ENCODE data around the gene P3H2.

The P3H2 gene

GRCh38 chr3:189950258-189950657 lies 170.4 kb downstream of the P3H2 start:
- FAIRE-seq (no peak), DNase-seq (ENCODE audit: low spot score) (no peak)

DNA sequence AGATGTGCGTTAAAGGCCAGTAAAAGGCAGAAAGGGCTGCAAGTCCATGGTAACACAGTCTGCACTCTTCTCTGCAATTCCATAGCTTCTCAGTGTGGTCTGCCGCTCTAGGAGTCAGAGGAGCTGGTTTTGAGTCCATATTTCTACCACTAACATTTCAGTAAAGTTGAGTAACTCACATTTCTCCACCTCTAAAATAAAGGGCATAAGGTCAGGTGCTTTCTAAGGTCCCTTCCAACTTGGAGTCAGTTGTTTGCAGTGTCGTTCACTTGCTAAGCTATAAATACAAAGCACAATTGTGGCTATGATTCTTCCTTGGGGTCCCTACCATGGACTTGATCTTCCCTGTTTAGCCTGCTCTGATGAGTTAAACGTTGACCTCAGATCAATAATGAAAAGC lies 171.1 kb downstream of the P3H2 start:
- no peak for FAIRE-seq
- no peak for DNase-seq (ENCODE audit: low spot score)

DNA sequence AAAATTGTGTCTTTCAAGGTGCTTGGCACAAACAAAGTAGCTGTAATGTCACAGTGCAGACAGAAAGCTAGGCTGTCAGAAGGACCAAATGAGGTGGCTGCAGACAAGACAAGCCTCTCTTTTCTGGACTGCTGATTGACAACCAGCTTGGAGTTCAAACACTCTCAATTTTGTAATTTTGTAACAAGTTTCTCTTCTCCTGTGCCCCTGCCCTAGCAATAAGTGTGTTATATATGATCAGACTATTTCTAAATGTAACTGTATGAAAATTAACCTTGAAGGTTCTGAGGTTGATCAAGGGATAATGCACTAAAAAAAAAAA lies 172.0 kb downstream of the P3H2 start:
- FAIRE-seq (no peak), DNase-seq (ENCODE audit: low spot score) (no peak)

GRCh38 chr3:189947948-189948723 lies 172.6 kb downstream of the P3H2 start:
- DNase-seq (ENCODE audit: low spot score), result peak; percentile 30
- peak; percentile 75 for FAIRE-seq

- FAIRE-seq, result no peak
- DNase-seq (ENCODE audit: low spot score), result no peak
These were observed 173.6 kb downstream of the P3H2 start for GRCh38 chr3:189947068-189947467.

DNA sequence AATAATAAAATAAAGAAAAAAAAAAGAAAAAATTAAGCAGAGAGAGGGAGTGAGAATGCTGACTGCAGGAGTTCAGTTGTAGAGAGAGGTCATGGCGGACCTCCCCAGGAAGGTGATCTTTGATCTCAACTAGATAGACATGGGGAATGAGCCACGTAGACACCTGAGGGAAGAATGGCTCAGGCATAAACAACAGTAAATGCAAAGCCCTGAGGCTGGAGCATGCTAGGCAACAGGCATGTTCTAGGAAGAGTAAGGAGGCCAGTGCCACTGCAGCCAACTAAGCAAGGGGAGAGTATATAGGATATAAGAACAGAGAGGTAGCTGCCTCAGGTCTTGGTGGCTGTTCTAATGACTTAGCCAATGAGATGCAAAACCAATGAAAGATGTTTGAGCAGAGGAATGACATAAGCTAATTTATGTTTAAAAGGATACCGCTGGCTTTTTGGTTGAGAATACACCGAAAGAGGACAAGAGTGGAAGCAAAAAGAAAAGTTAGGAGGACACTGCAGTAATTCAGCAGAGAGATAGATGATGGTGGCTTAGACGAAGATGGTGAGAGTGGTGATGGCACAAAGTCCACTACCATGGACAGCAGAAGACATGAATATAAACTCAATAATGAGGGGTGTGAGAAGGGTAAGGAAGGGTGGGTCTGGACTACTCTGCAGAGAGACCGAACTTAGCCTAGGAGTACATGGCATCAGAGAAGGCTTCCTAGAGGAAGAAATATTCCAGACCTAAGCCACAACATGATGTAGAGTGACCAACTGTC lies 174.6 kb downstream of the P3H2 start:
- FAIRE-seq (no peak), DNase-seq (ENCODE audit: low spot score) (no peak)

- DNase-seq (ENCODE audit: low spot score) (no peak), FAIRE-seq (no peak)
These were observed 176.2 kb downstream of the P3H2 start for GRCh38 chr3:189944285-189945145.

- FAIRE-seq (no peak), DNase-seq (ENCODE audit: low spot score) (no peak)
These were observed 177.7 kb downstream of the P3H2 start for GRCh38 chr3:189942948-189943347.

DNA sequence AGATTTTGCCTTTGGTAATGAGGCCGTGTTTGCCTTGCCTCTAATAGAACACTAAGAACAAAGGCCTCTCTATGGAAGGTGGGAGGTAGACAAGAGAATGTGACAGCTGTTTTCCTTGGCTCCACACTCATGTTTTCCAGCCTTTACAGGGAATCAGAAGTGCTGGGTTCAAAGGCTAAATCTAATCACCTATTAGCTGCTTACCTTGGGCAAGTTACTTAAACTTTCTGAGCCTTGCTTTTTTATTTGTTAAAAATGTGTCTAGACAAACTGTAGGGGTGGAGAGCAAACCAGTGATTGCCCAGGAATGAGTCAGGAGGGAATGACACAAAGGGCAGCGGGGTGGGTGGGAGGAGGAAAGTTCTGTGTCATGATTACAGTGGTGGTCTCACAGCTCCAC lies 179.0 kb downstream of the P3H2 start:
- FAIRE-seq (peak; percentile 7), DNase-seq (ENCODE audit: low spot score) (peak; percentile 47)

DNA sequence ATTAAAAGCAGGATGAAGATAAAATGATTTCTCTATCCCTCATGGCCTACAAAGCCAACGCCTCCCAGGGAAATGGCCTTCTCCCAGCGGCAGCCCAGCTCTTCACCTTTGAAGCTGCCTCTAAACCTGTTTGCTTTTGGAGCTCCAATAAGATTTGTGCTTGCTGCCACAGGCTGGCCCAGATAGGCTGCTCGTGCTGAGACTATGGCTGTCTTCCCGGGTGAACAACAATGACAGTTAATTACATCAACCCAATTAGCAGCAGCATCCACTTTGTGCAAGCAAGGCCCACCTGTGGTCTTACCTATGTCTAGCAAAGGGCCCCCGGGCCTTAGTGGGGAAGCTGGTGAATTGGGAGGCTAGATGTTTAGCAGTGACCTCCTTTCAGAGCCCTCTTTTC lies 179.6 kb downstream of the P3H2 start:
- no peak for FAIRE-seq
- no peak for DNase-seq (ENCODE audit: low spot score)

GRCh38 chr3:189937302-189938127 lies 183.2 kb downstream of the P3H2 start:
- peak; percentile 98 for FAIRE-seq
- DNase-seq (ENCODE audit: low spot score), result peak; percentile 100

DNA sequence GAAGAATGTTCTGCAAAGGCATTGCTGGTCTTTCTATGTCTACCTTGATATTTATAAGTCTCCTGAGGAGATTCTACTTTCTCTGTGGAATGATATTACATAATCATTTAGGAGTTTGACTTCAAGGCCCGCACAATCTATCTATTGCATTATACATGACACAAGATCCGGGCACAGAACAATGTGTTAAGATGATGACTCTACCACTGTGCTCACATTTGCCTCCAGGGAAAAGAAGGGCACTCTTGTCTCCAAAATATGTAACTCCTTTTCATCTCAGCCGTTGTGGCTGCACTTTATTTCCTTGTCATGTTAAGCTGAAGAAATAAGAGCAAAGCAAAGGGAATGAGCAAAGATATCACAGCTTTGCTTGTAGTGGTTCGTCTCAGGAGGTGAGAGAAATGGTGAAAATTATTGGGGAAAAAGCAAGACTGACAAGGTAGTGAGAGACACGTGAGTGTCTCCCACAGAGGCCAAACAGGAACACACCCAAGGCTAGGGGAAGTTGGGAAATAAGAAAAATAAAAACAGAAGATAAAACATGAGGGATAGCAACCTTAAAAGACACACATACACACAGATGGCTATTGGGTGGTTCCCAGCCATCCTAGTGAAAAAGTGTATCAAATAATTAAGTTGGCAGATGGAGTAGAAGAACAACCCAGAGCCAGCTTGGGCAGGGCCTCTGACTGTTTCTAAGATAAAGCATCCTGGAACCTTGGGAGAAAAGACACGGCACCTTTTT lies 184.3 kb downstream of the P3H2 start:
- no peak for DNase-seq (ENCODE audit: low spot score)
- no peak for FAIRE-seq

DNA sequence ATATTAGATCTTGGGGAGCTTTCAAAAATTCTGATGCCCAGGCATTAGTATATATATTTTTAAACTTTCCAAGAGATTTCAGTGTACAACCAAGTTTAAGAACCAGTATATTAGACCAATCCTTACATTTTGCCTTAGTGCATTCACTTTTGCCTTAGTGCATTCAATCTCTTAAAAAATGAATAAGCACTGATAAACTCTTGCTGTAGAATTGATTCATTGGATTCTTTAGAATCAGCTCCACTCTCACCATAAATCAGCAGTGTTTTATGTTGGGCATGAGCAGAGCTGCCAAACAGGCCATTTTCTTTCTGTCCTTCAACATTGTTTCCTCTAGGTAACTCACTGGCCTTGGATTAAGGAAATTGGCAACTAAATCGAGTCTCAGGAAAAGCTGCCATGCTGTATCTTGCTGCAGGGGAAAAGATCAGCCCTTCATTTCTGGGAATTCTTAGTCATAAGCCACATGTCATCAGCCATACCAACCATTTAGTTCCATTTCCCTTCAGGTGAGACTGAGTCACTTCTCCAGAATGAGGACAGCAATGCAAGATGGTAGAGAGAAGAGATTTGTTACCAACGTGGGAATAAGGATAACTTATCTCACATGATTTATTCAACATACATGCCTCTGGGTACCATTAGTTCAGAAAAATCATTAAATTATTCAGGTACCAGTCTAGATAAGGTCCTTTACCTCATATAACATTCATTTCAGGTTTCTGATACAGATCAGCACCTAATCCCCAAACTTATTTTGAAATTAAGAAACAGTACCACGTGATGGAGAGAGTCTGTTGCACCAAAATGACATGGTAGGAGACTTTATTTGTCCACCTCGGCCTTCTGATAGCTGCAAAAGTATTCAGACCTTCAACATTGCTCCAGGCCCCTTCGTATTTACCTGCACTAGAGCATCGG lies 192.5 kb downstream of the P3H2 start:
- FAIRE-seq (peak; percentile 72), DNase-seq (ENCODE audit: low spot score) (peak; percentile 53)

GRCh38 chr3:189921770-189922169 lies 198.9 kb downstream of the P3H2 start:
- no peak for DNase-seq (ENCODE audit: low spot score)
- no peak for FAIRE-seq

GRCh38 chr3:189914799-189915198 lies 205.9 kb downstream of the P3H2 start:
- FAIRE-seq (peak; percentile 98), DNase-seq (ENCODE audit: low spot score) (peak; percentile 79)

GRCh38 chr3:189911001-189911400 lies 209.7 kb downstream of the P3H2 start:
- FAIRE-seq, result no peak

GRCh38 chr3:189909573-189909972 lies 211.1 kb downstream of the P3H2 start:
- DNase-seq (ENCODE audit: low spot score) (no peak), FAIRE-seq (peak; percentile 7)

More at GRCh38 chr3:189911001-189911400, 209.7 kb downstream of the P3H2 start:
- DNase-seq (ENCODE audit: low spot score), result no peak

GRCh38 chr3:189909139-189909538 lies 211.6 kb downstream of the P3H2 start:
- DNase-seq (ENCODE audit: low spot score) (no peak), FAIRE-seq (no peak)

GRCh38 chr3:189908646-189909045 lies 212.1 kb downstream of the P3H2 start:
- DNase-seq (ENCODE audit: low spot score), result peak; percentile 51
- peak; percentile 73 for FAIRE-seq
